ENCODE data around the gene SMIM43.
"Not testable (repeated sequence)": the region's sequence is repeated elsewhere in the genome, so short reads cannot be mapped to it uniquely, and the experiment has no call there.

Gene SMIM43

DNA sequence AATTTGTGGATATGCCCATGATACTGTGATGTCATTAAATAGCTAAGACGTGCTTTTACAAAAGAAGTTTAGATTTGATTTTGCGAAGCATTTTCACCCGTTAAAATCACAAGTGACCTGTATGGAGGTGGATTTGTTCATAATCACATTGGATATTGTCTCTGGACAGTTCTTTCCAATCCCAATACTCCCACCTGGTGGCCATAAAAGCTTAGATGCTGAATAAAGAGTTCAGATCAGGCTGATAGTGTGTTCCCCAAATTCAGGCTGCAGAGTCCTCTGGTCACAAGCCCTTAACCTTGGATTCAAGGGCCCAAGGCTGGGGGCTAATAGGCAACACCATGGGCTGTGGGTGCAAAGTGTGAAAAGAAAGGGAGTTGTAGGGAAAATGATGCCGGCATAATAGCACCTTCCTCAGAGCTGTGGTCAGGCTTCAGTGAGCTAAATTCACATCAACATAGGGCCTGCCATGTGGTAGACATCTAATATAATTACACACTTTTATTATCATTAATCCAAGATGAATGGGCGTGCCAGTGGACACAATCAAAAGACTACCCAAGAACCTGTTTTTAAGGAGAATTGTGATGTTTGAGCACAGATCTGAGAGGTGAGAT lies 28.1 kb downstream of the SMIM43 start:
- peak; percentile 47 for DNase-seq (ENCODE audit: low read depth, low spot score)

DNA sequence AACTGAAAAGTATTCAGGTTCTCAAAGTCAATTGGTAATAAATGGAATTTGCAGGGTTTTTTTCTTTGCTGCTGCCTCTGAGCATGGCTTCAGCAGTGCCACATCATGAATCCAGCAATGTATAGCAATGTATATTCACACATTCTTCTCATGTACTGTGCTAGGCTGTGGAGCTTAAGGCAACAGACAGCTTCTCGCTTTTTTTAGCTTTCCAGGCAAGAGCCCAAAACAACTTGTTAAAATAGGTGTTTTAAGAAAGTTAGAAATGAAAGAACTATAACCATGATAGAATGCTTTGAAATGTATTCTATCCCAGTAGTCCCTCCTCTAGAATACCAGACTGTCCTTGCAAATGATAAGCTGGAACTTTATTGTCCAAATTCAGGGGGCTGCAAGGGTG lies 30.4 kb downstream of the SMIM43 start:
- no peak for DNase-seq (ENCODE audit: low read depth, low spot score)

DNA sequence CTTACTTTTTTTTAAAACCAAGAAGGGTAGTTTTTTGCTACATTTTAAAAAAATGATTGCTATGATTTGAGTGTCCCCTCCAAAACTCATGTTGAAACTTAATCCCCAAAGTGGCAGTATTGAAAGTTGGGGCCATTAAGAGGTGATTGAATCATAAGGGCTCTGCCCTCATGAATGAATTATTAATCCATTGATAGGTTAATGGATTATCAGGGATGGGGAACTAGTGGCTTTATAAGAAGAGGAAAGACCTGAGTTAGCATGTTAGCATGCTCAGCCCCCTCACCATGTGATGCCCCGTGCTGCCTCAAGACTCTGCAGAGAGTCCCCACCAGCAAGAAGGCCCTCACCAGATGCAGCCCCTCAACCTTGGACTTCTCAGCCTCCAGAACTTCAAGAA lies 31.0 kb downstream of the SMIM43 start:
- DNase-seq (ENCODE audit: low read depth, low spot score): no peak

DNA sequence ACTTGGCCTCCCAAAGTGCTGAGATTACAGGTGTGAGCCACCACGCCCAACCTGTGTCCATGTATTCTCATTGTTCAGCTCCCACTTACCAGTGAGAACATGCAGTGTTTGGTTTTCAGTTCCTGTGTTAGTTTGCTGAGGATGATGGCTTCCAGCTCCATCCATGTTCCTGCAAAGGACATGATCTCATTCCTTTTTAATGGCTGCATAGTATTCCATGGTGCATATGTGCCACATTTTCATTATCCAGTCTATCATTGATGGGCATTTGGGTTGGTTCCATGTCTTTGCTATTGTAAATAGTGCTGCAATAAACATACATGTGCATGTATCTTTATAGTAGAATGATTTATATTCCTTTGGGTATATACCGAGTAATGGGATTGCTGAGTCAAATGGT lies 35.2 kb downstream of the SMIM43 start:
- not testable (repeated sequence) for DNase-seq (ENCODE audit: low read depth, low spot score)

DNA sequence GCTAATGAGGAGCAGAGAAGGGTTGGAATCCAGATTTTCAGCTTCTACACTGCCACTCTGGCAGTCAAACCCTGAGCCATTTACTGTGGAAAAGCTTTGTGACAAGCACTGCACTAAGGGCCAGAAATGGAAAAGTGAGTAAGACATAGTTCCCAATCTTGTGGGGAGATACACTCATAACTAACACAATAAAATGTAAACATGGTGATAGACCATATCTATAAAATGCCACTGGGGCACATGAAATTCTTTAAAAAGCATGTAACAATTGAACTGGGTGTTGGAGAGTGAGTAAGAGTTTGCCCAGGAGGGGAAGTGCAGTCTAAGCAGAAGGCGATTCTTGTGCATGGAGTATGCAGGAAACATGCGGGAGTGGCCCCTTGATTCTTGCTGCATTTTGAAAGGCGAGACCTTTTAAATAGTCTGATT lies 36.2 kb downstream of the SMIM43 start:
- no peak for DNase-seq (ENCODE audit: low read depth, low spot score)

DNA sequence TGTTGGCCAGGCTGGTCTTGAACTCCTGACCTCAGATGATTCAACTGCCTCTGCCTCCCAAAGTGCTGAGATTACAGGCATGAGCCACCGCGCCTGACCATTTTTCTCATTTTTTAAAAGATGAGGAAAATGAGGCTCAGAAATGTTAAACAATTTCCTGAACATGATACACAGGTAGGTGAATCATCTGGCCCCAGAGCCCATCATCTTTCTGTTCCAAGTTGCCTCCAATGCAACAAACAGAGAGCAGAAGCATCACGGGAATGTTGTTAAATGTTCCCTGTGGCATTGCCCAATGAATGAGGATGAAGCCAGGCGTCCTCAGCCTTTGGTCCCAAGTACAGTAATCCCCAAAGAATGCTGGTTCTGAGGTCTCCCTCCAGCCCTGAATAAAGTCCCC lies 36.9 kb downstream of the SMIM43 start:
- no peak for DNase-seq (ENCODE audit: low read depth, low spot score)

DNA sequence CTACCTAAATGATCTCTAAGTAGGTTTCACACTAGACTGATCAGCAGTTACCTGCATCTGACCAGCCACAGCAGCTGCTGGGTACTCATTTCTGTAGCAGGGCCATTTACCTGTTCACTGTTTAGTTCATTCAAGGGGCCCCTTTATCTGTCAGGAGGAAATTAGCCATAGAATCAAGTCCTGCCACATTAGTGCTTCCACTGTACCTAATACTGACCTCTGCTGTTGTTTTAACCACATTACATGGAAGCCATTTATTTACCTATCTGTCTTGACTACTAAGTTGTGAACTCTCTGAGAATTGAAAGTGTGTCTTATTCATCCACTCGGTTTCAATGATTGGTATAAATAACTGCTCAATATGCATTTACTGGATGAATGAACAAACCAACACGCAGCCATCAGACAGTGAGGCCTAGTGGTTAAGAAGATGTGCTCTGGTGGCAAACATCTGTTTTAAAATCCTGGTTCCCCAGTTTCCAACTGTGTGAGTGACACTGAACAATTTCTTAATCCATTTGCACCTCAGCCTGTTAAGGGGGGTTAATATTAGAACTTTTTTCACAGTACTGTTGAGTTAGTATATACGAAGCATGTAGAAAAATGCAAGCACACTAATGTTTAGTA lies 38.2 kb downstream of the SMIM43 start:
- peak; percentile 51 for DNase-seq (ENCODE audit: low read depth, low spot score)

DNA sequence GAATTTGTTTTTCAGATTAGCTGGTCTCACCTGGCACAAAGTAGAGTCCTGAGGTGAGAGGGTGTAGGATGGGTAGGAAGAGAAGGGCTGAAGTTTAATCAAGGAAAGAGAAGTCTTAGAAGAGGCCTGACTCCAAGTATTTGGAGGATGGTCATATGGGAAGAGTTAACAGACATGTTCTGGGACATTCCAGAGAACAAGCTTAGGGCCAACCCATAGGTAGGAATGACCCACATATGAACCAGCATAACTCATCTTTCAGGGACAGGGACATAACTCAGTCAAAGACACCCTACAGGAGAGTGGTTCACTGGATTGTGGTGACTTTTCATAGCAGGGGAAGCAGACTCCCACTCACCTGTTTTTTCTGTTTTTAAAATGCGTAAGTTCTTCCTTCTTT lies 40.3 kb downstream of the SMIM43 start:
- DNase-seq (ENCODE audit: low read depth, low spot score): no peak

DNA sequence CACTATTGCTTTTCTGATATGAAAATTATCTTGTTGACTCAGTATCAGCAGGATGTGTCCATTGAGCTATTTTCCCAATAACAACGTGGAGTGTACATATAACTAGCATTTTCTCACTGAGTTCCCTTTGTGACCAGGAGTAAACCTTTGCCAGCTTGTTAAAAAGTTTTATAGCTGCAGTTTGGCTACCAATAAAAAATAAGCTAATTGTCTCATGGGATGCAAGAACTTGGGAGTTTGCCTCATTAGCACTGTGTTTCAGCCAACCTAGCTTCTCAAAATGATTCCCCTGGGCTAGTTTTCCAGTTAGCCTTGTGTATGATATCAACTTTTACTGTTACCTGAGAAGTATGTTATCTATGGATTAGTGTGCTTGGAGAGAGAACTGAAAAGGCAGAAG lies 43.3 kb downstream of the SMIM43 start:
- no peak for DNase-seq (ENCODE audit: low read depth, low spot score)

DNA sequence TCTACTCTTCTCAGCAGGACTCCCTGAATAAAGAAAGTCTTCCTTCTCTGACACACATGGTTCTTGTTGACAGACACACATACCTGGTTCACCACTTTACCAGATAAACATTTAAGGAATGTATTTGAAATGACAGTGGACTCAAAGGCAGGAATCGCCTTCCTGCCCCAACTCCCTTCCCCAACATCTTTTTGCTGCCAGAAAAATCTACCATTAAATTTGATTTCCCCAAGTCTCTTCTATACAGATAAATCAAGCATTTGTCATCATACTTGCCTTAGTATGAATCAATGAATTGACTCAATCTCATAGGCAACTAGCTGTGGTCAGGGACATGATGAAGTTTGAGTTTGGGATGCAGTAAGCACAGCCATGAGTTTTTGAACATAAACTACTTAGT lies 44.9 kb downstream of the SMIM43 start:
- no peak for DNase-seq (ENCODE audit: low read depth, low spot score)

DNA sequence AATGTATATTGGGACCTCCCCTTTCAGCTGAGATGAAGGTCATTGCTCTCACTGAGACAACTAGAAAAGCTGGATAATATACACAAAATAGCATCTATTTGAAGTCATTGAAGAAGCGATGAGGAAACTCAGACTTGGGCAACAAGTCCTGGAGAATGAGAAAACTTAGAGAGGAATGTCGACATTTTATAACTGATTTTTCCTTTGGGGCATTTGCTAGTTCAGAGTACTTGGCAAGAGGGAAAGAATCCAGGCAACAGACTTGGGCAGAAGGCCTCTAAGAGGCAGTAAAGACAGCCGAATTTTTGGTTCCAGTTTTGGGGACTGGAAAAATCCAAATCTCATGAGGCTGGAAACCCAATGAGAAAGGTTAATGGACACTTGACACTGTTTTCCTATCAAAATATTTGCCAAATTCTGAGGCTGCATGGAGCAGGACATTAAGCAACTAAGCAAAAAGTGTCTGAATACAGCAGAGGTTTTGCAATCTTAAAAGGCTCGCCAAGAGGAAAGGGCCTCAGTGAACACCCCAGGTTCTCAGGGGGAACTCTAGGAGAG lies 47.2 kb downstream of the SMIM43 start:
- DNase-seq (ENCODE audit: low read depth, low spot score): no peak

DNA sequence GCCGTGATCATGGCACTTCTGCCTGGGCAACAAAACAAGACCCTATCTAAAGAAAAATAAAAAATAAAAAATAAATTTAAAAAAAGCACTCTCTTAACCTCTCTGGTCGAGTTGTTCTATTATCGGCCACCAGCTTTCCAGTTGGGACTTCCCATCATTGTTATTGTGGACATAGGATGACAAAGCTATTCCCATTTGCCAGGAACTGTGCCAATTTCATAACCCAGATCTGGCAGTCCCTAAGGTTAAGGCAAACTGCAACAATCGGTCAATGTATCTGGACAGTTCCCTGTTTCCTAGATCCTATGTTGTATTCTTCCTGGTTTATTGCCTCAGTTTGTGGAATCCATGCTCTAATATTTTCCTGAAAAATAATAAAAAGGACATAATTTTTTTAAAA lies 50.4 kb downstream of the SMIM43 start:
- no peak for DNase-seq (ENCODE audit: low read depth, low spot score)

DNA sequence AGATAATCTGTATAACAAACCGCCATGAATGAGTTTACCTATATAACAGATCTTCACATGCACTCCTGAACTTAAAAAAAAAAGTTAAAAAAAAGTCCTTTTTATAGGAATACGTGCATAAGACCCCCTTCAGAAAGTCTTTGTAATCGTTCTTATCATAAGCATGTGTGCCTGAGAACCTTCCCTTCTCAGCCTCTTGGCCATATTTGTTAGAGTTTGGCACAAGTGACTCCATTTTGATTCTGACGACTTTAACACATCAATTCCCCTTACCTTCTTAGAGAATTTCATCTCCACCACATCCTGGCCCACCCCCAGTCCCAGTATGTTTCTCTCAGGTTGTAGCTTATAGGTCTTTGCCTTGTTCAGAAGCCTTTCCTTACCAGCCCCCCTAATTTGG lies 52.2 kb downstream of the SMIM43 start:
- DNase-seq (ENCODE audit: low read depth, low spot score): no peak

DNA sequence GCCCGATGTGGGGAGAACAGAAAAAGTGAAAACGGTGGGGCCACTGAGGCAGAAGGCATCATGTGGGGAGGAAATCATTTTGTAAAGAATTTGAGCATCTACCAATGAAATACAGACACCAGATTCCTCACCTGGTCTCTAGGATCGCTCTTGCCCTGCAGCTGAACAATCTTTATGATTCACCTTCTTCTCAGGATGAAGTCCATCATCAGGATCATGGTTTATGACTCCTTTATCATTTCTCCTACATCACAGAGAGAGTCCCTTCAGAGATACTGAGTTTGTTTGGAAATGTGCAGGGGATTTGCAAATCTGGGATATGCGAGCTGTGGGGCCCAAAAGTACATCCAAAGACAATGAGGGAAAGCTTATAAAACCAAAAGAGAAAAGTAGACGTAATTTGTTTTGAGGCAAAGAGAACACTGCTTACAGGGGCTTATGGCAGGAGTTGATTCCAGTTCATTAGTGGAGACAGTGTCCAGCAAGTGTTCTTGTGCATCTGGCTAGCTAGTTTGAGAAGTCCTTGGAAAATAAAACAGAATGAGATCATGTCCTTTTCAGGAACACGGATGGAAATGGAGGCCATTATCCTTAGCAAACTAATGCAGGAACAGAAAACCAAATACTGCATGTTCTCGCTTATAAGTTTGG lies 52.8 kb downstream of the SMIM43 start:
- no peak for DNase-seq (ENCODE audit: low read depth, low spot score)

DNA sequence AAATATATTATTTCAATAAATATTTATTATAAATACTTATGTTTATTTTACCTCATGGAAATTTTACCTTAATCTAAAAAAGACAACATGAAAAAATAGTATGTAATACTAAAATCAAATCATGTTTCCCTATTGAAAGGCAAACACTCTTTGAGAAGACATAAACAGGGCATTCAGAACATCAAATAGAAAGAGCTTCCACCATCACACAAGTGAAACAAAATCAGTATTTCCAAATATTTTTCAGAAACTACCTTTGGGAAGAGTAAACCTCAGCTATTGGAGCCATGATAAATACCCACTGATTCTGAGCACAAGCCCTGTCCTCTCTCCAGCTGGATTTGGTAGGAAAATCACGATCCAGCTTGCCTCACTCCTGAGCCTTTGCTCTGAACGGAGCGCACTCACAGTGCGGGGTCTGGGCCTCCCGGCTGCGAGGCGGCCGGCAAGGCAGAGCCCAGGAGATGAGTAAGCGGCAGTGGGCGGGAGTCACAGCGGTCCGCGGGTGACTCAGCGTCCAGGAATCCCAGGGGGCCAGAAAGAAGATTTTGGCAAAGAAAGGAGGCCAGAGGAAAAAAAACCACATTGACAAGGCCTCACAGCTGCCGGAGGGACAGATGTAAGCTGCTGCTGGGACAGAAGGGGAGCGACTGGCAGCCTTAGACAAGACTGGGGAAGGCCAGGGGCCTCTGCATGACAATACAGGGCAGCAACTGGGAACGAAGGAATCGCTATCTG lies 53.5 kb downstream of the SMIM43 start:
- peak; percentile 93 for DNase-seq (ENCODE audit: low read depth, low spot score)

DNA sequence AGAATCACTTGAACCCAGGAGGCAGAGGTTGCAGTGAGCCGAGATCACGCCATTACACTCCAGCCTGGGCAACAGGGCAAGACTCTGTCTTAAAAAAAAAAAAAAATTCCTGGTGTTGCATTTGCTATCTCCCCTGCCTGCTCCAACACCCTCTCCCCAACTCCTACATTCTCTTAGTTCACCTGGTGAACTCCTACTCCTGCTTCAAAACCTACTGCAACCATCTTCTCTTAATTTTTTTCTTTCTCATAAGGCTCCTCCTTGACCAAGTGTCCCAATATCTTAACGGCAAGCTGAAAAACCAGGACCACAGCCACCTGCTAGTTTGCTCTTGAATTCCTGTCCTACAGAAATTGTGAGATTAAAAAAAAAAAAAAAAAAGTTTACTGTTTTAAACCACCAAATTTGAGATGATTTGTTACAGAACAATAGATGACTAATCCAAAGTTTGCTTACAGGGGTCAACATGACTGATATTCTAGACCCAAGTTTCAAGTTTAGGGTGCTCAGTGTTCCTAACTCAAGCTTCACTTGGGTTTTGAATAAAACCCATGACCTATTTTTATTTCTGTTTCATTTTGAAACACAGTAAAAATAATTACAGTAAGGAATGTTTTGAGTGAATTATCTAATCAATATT lies 55.1 kb downstream of the SMIM43 start:
- no peak for DNase-seq (ENCODE audit: low read depth, low spot score)

Measured in smooth muscle cell of the brain vasculature (primary cell).